SH-SY5Y (cell line): ENCODE data around the gene KMT2D.

ENCODE experiments used
- GATA2 ChIP-seq: IDR thresholded peaks from 2 replicates; pipeline ENCODE4 v1.6.1; 2011; ENCODE audit warnings: mild to moderate bottlenecking, low read depth, low read length
- GATA3 ChIP-seq: IDR thresholded peaks from 2 replicates; pipeline ENCODE4 v1.6.1; 2011; ENCODE audit warnings: low read depth, mild to moderate bottlenecking, low read length, moderate library complexity

DNA sequence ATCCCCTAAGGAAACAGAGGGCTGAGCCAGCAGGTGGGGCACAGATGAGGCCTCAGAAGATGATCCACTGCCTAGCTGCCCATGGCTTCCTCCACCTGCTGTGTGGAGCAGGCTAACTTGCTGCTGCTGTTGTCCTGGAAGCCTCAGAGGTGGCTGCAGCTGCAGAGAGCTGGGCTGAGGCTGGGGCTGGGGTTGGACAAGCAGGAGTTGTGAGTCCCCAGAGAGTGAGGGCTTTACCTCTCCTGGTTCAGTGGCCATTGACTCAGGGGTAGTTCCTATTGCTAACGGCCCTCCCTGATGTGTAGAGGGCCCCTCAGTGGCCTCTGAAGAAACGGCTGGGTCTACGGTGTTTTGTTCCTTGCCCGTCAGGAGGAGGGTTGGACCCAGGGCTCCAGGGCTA, 28.3 kb downstream of the KMT2D start:
- TF ChIP-seq GATA2 (no peak), GATA3 (no peak)
